Measurements from ENCODE around the gene CAPN1. TPM values are rescaled to one million over a fixed set of nuclear protein-coding genes. Genes with fewer than 3 reads are reported as not detected.

CAPN1 gene
- total RNA-seq, 1 donor from 2014 or later: 191 TPM

DNA sequence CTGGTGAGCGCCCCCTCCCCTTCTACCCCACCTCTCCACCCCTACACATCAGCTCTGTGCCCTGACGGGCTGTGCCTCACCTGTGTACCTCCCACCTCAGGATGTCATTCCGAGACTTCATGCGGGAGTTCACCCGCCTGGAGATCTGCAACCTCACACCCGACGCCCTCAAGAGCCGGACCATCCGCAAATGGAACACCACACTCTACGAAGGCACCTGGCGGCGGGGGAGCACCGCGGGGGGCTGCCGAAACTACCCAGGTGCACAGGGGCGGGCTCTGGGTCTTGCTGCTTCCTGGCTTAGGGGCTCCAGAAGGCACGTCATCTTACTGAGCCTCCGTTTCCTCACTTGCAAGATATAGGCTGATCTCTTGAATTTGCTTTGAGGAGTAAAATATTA, 6.8 kb downstream of the CAPN1 start:
- intact Hi-C loops (cut with micrococcal nuclease): no loop called here

DNA sequence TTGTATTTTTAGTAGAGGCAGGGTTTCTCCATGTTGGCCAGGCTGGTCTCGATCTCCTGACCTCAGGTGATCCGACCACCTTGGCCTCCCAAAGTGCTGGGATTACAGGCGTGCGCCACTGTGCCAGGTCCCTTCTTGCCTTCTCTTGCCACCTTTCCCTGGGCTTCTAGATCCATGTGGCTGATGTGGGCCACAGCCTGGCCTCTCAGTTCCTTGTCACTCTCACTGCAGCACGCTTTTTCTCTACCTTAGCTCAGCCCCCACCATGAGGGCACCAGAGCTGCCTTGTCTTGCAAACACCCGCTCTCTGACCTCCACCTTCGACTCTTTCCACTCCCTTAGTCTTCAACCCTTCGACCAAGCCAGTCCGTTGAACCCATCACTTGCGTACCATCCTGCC, 7.5 kb downstream of the CAPN1 start:
- intact Hi-C loops (cut with micrococcal nuclease): no loop called here

DNA sequence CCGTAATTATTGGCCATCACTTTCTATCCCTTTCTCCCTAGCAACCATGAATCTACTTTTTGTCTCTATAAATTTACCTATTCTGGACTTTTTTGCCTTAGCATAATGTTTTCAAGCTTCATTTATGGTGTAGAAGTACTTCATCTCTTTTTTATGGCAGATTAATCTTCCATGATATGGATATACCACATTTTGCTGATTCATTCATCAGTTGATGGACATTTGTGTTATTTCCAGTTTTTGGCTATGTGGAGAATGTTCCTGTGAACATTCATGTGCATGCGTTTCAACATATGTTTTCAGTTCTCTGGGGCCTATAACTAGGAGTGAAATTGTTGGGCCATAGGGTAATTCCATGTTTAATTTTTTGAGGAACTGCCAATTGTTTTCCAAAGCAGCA, 12.8 kb downstream of the CAPN1 start:
- intact Hi-C loops (cut with micrococcal nuclease): no loop called here

DNA sequence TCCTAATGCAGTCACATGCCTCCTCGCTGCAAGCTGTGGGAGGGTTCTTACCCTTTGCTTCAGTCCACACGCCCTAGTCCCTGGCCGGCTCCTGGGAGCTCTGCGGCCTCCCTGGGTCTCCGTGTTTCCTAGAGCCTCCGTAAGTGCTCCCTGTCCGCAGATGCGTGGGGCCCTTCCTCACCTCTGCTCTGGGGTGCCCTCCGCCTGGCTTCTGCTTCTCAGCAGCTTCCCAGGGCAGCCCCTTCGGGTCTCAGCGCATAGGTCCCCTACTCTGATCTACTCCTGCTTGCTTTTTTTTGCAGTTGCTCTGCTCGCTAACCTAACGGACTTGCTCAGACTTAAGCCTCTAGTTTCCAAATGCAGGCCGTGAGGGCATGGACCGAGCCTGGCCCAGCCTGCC, 22.4 kb downstream of the CAPN1 start:
- intact Hi-C loops (cut with micrococcal nuclease): no loop called here

DNA sequence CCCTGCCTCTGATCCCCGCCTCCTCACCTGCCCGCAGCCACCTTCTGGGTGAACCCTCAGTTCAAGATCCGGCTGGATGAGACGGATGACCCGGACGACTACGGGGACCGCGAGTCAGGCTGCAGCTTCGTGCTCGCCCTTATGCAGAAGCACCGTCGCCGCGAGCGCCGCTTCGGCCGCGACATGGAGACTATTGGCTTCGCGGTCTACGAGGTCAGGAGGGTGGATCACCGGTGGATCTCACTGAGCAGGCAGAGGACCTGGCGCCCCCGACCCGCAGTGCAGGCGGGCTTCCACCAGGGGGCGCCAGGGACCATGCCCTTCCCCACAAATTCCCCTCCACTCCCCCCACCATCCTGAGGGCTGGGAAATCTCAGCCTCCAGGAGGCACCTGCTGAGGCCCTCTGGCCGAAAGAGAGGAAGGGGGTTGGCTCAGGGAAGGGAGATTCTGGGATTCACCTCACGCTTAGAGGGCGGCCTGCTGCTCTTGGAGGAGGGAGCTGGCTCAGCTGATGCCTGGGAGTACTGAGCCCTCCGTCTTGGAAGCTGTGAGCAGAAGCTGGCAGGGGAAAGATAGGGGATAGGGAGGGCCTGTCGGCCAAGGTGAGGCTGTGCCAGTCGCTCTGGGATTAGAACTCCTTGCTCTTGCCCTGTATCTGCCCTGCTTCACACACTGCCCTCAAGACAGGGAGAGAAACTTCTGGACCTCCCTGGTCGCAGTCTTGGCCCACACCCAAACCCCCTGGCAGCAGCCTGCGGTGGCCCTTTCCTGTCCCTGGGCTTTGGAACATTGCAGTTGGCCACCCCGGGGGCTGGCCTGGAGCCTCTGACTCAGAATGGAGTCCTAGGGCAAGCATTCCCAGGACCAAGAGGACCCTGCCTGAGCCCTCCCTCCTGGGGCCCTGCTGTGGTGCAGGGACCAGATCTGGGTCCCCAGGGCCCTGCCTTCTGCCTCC, 23.2 kb downstream of the CAPN1 start:
- intact Hi-C loops (cut with micrococcal nuclease): no loop called here

- intact Hi-C loops (cut with micrococcal nuclease): no loop called here
These were observed 23.9 kb downstream of the CAPN1 start for GRCh38 chr11:65205602-65205967.

- intact Hi-C loops (cut with micrococcal nuclease): no loop called here
These were observed 24.7 kb downstream of the CAPN1 start for GRCh38 chr11:65206441-65206841.

DNA sequence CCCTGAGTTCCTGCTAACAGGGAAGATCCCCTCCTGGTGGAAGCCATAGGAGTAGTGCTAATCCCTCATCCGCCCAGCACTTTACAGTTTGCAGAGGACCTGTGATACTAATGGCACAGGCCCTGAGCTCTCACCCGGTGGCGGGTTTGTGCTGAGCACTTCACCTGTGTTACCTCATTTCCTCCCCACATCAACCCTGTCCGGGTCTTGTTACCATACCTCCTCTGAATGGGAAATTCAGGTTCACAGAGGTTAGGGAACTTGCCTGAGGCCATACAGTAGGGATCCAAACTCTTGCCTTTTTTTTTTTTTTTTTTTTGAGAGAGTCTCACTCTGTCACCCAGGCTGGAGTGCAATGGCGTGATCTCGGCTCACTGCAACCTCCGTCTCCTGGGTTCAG, 25.2 kb downstream of the CAPN1 start:
- intact Hi-C loops (cut with micrococcal nuclease): no loop called here

DNA sequence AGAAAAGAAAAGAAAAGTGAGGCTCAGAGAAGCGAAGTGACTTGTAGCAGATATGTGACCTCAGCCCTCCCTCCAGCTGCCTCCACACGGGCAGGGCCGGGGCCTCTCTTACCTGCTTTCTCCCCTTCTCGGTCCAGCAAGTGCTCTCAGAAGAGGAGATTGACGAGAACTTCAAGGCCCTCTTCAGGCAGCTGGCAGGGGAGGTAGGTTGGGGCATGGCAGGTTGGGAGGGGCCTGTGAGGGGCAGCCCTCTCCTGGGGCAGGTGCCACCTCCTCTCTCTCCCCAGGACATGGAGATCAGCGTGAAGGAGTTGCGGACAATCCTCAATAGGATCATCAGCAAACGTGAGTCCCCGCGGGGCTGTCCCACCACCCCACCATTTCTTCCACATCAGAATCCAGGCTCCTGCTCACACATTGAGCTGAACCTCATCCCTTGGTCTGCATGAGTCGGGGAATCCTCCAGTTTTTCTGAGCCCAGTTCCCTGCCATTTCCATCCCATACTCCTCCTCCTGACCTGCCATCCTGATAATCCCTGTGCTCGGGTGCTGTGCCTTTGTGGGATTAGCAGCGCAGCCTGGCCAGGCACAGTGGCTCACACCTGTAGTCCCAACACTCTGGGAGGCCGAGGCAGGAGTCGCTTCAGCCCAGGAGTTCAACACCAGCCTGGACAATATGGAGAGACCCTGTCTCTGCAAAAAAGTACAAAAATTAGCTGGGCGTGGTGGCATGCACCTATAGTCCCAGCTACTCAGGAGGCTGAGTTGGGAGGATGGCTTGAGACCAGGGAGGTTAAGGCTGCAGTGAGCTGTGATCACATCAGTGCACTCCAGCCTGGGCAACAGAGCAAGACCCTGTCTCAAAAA, 26.4 kb downstream of the CAPN1 start:
- intact Hi-C loops (cut with micrococcal nuclease): no loop called here

DNA sequence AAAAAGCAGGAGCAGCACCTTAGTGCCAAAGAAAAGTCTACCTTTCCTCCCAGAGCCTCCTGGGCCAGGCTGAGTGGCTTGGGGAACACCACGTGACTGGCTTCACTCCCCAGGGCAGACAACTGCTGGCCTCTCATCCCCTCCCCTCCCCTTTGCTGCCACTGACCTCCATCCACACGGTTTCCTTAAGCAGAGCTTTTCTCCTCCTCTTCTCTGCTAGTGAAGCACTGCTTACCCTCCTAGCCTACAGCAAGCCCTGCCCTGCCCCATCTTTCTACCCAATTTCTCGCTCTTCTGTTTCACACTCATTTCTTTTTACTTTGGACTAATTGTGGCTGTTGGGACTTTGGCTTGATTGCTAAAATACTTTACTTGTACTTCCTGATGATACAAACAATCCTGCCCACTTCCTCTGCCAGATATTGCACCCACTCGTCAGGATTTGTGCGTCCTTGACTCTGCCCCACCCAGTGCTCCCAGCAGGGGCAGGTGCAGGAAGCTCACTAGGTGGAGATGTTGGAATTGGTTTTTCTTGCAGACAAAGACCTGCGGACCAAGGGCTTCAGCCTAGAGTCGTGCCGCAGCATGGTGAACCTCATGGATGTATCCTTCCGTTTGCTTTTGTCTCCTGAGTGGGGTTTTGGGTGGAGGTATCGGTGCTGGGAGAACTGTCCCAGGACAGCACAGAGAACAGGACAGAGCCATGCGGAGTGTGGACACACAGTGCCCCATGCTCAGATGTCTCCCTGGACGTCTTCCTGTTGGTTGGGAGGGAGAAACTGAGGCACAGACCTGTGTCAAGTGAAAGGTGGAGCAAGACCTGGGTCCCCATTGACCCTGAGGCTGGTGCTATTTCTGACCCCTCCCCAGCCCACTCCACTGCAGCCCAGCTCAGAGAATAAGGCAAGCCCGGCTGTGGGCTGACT, 27.3 kb downstream of the CAPN1 start:
- intact Hi-C loops (cut with micrococcal nuclease): no loop called here

DNA sequence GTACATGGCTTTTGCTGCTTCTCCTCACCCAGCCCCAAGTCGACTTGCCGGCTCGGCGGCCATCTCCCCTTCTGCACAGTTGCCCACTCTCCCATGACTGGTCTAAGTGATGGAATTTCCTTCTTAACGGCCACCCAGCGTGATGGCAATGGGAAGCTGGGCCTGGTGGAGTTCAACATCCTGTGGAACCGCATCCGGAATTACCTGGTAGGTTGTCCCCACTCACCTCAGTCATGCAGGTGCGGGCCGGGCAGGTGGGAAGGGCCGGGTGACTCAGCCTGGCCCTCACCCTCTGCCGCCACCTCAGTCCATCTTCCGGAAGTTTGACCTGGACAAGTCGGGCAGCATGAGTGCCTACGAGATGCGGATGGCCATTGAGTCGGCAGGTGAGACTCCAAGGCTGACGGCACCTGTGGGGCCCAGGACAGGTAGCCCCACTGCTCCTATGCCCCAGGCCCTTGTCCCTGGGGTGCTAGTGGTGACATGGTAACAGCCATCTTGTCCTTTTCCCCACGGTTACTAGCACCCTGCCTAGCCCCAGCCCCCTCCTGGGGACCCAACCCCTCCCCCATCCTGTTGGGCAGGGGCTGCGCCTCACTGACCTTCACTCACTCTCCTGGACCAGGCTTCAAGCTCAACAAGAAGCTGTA, 28.1 kb downstream of the CAPN1 start:
- intact Hi-C loops (cut with micrococcal nuclease): no loop called here

DNA sequence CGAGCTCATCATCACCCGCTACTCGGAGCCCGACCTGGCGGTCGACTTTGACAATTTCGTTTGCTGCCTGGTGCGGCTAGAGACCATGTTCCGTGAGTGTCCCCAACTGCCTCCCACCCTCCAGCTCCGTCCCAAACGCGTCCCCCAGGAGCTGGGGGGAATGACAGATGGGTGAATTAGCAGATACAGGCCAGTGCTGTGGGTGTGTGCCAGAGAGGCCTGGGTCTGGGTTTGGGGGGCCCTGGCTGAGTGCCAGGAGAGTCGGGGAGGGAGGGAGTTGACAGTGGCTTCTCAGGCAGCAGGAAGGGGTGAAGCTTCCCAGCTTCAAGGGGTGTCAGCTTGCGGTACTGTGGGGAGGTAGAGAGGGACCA, 28.6 kb downstream of the CAPN1 start:
- intact Hi-C loops (cut with micrococcal nuclease): no loop called here

DNA sequence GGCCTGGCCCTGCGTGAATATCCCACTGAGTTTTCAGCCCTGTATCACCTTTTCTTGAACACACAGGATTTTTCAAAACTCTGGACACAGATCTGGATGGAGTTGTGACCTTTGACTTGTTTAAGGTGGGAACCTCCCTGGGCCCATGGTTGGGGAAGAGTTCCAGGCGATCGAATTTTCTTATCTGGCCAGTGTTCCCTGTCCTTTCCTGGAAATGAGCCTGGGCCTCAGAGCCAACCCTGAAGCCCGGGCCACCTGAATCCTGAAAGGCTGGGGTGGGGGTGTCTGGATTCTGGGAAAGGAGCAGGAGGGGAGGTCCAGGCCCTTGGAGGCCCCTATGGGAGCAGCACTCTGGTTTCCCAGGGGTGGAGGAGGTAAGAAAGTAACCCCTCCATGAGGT, 29.0 kb downstream of the CAPN1 start:
- intact Hi-C loops (cut with micrococcal nuclease): no loop called here

- intact Hi-C loops (cut with micrococcal nuclease): no loop called here
These were observed 29.8 kb downstream of the CAPN1 start for GRCh38 chr11:65211293-65212105.

GRCh38 chr11:65212226-65212801, 30.6 kb downstream of the CAPN1 start:
- intact Hi-C loops (cut with micrococcal nuclease): no loop called here

- intact Hi-C loops (cut with micrococcal nuclease): no loop called here
These were observed 31.8 kb downstream of the CAPN1 start for GRCh38 chr11:65213322-65214211.

DNA sequence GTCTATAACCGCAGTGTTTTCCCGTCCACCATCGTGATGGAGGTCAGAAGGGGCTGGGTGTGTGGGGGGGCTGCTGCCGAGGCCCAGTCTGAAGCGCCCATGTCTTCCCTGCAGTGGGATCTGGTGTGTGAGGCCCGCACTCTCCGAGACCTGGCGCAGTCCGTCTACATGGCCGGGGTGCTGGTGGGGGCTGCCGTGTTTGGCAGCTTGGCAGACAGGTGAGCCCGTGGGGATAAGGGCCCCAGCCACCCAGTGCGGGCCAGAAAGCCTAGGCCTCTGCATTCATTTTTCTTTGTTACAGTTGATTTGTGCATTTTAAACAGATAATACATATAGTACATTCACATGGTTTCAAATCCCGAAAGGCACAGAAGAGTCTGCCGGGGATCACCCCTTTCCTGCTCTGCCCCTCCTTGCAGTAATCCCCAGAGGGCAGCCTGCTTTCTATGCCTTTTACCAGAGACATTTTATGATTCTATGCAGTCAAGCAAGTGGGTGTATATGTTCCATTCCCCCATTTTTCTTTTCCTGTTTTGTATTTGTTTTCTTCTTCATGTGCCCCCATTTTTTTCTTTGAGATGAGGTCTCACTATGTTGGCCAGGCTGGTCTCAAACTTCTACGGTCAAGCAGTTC, 32.6 kb downstream of the CAPN1 start:
- intact Hi-C loops (cut with micrococcal nuclease): no loop called here

GRCh38 chr11:65215441-65216076, 33.8 kb downstream of the CAPN1 start:
- intact Hi-C loops (cut with micrococcal nuclease): no loop called here

Data from T-helper 1 cell treated with Interleukin-12 subunit alpha and Interleukin-12 subunit beta and Interleukin-4 antibody, amounts not matched to agents 30 ng/mL and 1 ng/mL, for 36 hours (primary cell).